ENCODE measurements around the gene DDX31.

The DDX31 gene

GRCh38 chr9:132596200-132596599 is 73.6 kb downstream of the DDX31 start:
- DNase-seq (ENCODE audit: low spot score) (no peak), FAIRE-seq (no peak)

GRCh38 chr9:132595319-132595718 is 74.5 kb downstream of the DDX31 start:
- DNase-seq (ENCODE audit: low spot score) (no peak), FAIRE-seq (no peak)

GRCh38 chr9:132594412-132594811 is 75.4 kb downstream of the DDX31 start:
- FAIRE-seq (no peak), DNase-seq (ENCODE audit: low spot score) (no peak)

GRCh38 chr9:132592451-132592850 is 77.3 kb downstream of the DDX31 start:
- no peak for DNase-seq (ENCODE audit: low spot score)
- no peak for FAIRE-seq

GRCh38 chr9:132591751-132592314 is 78.0 kb downstream of the DDX31 start:
- DNase-seq (ENCODE audit: low spot score) (no peak), FAIRE-seq (no peak)

- DNase-seq (ENCODE audit: low spot score) = no peak
- FAIRE-seq = no peak
These were observed 78.5 kb downstream of the DDX31 start for GRCh38 chr9:132591244-132591643.

GRCh38 chr9:132590318-132591182 is 79.2 kb downstream of the DDX31 start:
- DNase-seq (ENCODE audit: low spot score) = no peak
- no peak for FAIRE-seq

- FAIRE-seq = no peak
- no peak for DNase-seq (ENCODE audit: low spot score)
These were observed 79.8 kb downstream of the DDX31 start for GRCh38 chr9:132590037-132590317.

- DNase-seq (ENCODE audit: low spot score) = no peak
- no peak for FAIRE-seq
These were observed 80.4 kb downstream of the DDX31 start for GRCh38 chr9:132589148-132590036.

GRCh38 chr9:132588501-132589147 is 81.2 kb downstream of the DDX31 start:
- DNase-seq (ENCODE audit: low spot score) (no peak), FAIRE-seq (no peak)

GRCh38 chr9:132588098-132588497 is 81.7 kb downstream of the DDX31 start:
- no peak for DNase-seq (ENCODE audit: low spot score)
- no peak for FAIRE-seq

- FAIRE-seq = no peak
- no peak for DNase-seq (ENCODE audit: low spot score)
These were observed 82.2 kb downstream of the DDX31 start for GRCh38 chr9:132587592-132587955.

- FAIRE-seq = no peak
- no peak for DNase-seq (ENCODE audit: low spot score)
These were observed 82.8 kb downstream of the DDX31 start for GRCh38 chr9:132586830-132587591.

- DNase-seq (ENCODE audit: low spot score) = no peak
- FAIRE-seq = no peak
These were observed 83.6 kb downstream of the DDX31 start for GRCh38 chr9:132585954-132586829.

- FAIRE-seq = no peak
- peak; percentile 23 for DNase-seq (ENCODE audit: low spot score)
These were observed 84.9 kb downstream of the DDX31 start for GRCh38 chr9:132584601-132585560.

GRCh38 chr9:132583584-132584304 is 86.0 kb downstream of the DDX31 start:
- no peak for DNase-seq (ENCODE audit: low spot score)
- no peak for FAIRE-seq

- no peak for FAIRE-seq
- no peak for DNase-seq (ENCODE audit: low spot score)
These were observed 86.8 kb downstream of the DDX31 start for GRCh38 chr9:132582786-132583583.
